Endothelial cell of umbilical vein (primary cell): Measurements from ENCODE around the gene FILIP1L. TPM values are rescaled to one million over a fixed set of nuclear protein-coding genes. Genes with fewer than 3 reads are reported as not detected.

Source experiments
- BruUV-seq: library from RNA; stranded (reverse); fragments of 400-500 nt; replicated peaks from 2 replicates; lab custom pipeline; 2021; lab: Mats Ljungman, UMichigan
- CTCF ChIA-PET: fragments of 300-600, 350-600 bp; sonication (Branson Sonifier 250); formaldehyde crosslinking; loops from one replicate; lab custom pipeline; 2021; ENCODE audit warnings: antibody characterized with exemption, inconsistent platforms; lab: Charles Lee
- POLR2A ChIA-PET: fragments of 300-600, 350-600 bp; sonication (Branson Sonifier 250); formaldehyde crosslinking; loops from one replicate; lab custom pipeline; 2021; ENCODE audit warnings: antibody characterized with exemption, inconsistent platforms; lab: Charles Lee
- DNase-seq: peaks from one replicate; pipeline ENCODE4 v3.0.0-alpha.2; 2011; ENCODE audit warnings: low read depth, low spot score
- FAIRE-seq: peaks from 2 replicates; lab custom pipeline; 2011; peaks lifted over from hg19 to GRCh38; lab: Jason Lieb, UNC
- H2AFZ ChIP-seq: 2 replicates; pipeline ENCODE4 v1.6.0; 2012; ENCODE audit warnings: low read depth, low read length, control low read depth, inconsistent platforms
- H3K27ac ChIP-seq: 2 replicates; pipeline ENCODE4 v1.5.1; 2011; ENCODE audit warnings: low read depth, mild to moderate bottlenecking, control low read depth, low read length, moderate library complexity; ENCODE audit not compliant: insufficient read depth
- H3K27me3 ChIP-seq, 2 experiments: 2 replicates each; pipeline versions ENCODE4 v1.6.0 to v1.6.1; 2011; ENCODE audit warnings: low read length in 2 of 2, mixed read lengths in 1 of 2; ENCODE audit not compliant: control insufficient read depth in 2 of 2, insufficient read depth in 2 of 2
- H3K36me3 ChIP-seq, 2 experiments: 2 replicates in 1 of 2; 3 replicates in 1 of 2; pipeline ENCODE4 v1.5.1; 2011; ENCODE audit warnings: low read length in 2 of 2, mild to moderate bottlenecking in 1 of 2, moderate library complexity in 1 of 2; ENCODE audit not compliant: control insufficient read depth in 2 of 2, insufficient read depth in 2 of 2; ENCODE audit errors: extremely low read depth in 1 of 2
- H3K4me1 ChIP-seq: 3 replicates; pipeline ENCODE4 v1.5.1; 2011; ENCODE audit warnings: mild to moderate bottlenecking, low read length; ENCODE audit not compliant: control insufficient read depth, insufficient read depth; ENCODE audit errors: extremely low read depth
- H3K4me2 ChIP-seq: 2 replicates; pipeline ENCODE4 v1.6.1; 2011; ENCODE audit warnings: low read length, control low read depth, mixed read lengths; ENCODE audit not compliant: insufficient read depth
- H3K4me3 ChIP-seq, 3 experiments: fragments of 200-600 bp in 1 of 3; sonication (generic), shearing (Covaris generic) in 1 of 3; replicated peaks in 1 of 3; 2 replicates each; pipeline ENCODE4 v1.5.1; 2011 to 2016; ENCODE audit warnings: control low read depth in 3 of 3, low read length in 3 of 3, mild to moderate bottlenecking in 2 of 3, inconsistent platforms in 1 of 3, low read depth in 1 of 3, moderate library complexity in 1 of 3; ENCODE audit not compliant: insufficient read depth in 1 of 3
- H3K79me2 ChIP-seq: 2 replicates; pipeline ENCODE4 v1.6.0; 2012; ENCODE audit warnings: low read length, inconsistent platforms; ENCODE audit not compliant: control insufficient read depth, insufficient read depth
- H3K9ac ChIP-seq: replicated peaks from 2 replicates; pipeline ENCODE3; 2011; ENCODE audit warnings: low read length, control low read depth; ENCODE audit not compliant: insufficient read depth; ENCODE audit errors: extremely low read depth
- H3K9me1 ChIP-seq: replicated peaks from 3 replicates; pipeline ENCODE4 v1.6.0; 2011; ENCODE audit warnings: mild to moderate bottlenecking, low read length; ENCODE audit not compliant: control insufficient read depth, insufficient read depth; ENCODE audit errors: extremely low read depth
- H3K9me3 ChIP-seq: replicated peaks from 2 replicates; pipeline ENCODE4 v1.5.1; 2012; ENCODE audit warnings: low read length, inconsistent platforms; ENCODE audit not compliant: control insufficient read depth, insufficient read depth
- H4K20me1 ChIP-seq: replicated peaks from 2 replicates; pipeline ENCODE3; 2011; ENCODE audit warnings: mild to moderate bottlenecking, low read length; ENCODE audit not compliant: control insufficient read depth, insufficient read depth; ENCODE audit errors: extremely low read depth
- EZH2 ChIP-seq: IDR thresholded peaks from 2 replicates; pipeline ENCODE4 v1.6.1; 2012; ENCODE audit warnings: borderline replicate concordance, low read depth, mild to moderate bottlenecking, moderate library complexity, low read length, inconsistent platforms; ENCODE audit not compliant: severe bottlenecking
- FOS ChIP-seq: IDR thresholded peaks from 2 replicates; pipeline ENCODE4 v1.6.1; 2011; ENCODE audit warnings: mild to moderate bottlenecking, low read length, moderate library complexity, borderline replicate concordance; ENCODE audit not compliant: insufficient read depth
- GATA2 ChIP-seq: IDR thresholded peaks from 2 replicates; pipeline ENCODE4 v1.7.0; 2011; ENCODE audit warnings: low read depth, mild to moderate bottlenecking, moderate library complexity, mixed read lengths, low read length; ENCODE audit not compliant: insufficient read length, insufficient read depth
- JUN ChIP-seq: IDR thresholded peaks from 2 replicates; pipeline ENCODE4 v1.6.1; 2011; ENCODE audit warnings: borderline replicate concordance, low read depth; ENCODE audit not compliant: insufficient read length, insufficient read depth
- MYC ChIP-seq: IDR thresholded peaks from one replicate; pipeline ENCODE4 v1.6.1; 2011; ENCODE audit warnings: mild to moderate bottlenecking, low read depth, low read length
- POLR2A ChIP-seq: IDR thresholded peaks from 2 replicates; pipeline ENCODE4 v1.6.1; 2012; ENCODE audit warnings: low read depth, mild to moderate bottlenecking, control low read depth, low read length
- POLR2AphosphoS5 ChIP-seq: IDR thresholded peaks from 2 replicates; pipeline ENCODE4 v1.6.1; 2012; ENCODE audit warnings: low read depth, mild to moderate bottlenecking, control low read depth, low read length, moderate library complexity; ENCODE audit not compliant: insufficient read depth
- dilution Hi-C: fragments of 300-500 bp; cut with MboI; formaldehyde crosslinking; loops from one replicate; pipeline ENCODE4 v1.15.0; 2019; ENCODE audit warnings: low sequenced_read_pairs; ENCODE audit not compliant: extremely low pct_ligation_motif_present
- intact Hi-C: fragments of 100-400 bp; cut with micrococcal nuclease; formaldehyde crosslinking; loops from one replicate; pipeline ENCODE4 v1.10.0; 2022
- polyA plus RNA-seq, 4 experiments: library from polyadenylated mRNA; depleted of rRNA in 3 of 4; stranded (reverse) in 3 of 4; unstranded in 1 of 4; fragments of >200 nt; gene quantifications; 2 replicates each; pipeline versions ENCODE4 v1.2.1 to v1.2.3, GENCODE V29; 2011 to 2012; ENCODE audit warnings: missing spikeins in 1 of 4
- total RNA-seq: library from RNA; stranded (reverse); gene quantifications from 2 replicates; pipeline ENCODE4 v1.2.3, GENCODE V29; 2021
- TF ChIP-seq, protein P1 (sequence below), 2 donors: IDR thresholded peaks; 1 replicate in 1 of 2; 2 replicates in 1 of 2; pipeline ENCODE4 v1.5.1; 2011; ENCODE audit warnings: low read length in 2 of 2, mild to moderate bottlenecking in 2 of 2, moderate library complexity in 2 of 2, control low read depth in 1 of 2, inconsistent platforms in 1 of 2, low read depth in 1 of 2; ENCODE audit not compliant: insufficient read depth in 1 of 2; ENCODE audit errors: extremely low read depth in 1 of 2
- TF ChIP-seq, protein P2 (sequence below): IDR thresholded peaks from 2 replicates; pipeline ENCODE4 v1.6.1; 2011; ENCODE audit not compliant: insufficient read depth, insufficient read length

Gene FILIP1L
- total and polyA plus RNA-seq, 2 donors (not counting 3 experiments of a cell fraction or from before 2014, with no cell fraction given): 26.0 to 29.9 TPM

DNA sequence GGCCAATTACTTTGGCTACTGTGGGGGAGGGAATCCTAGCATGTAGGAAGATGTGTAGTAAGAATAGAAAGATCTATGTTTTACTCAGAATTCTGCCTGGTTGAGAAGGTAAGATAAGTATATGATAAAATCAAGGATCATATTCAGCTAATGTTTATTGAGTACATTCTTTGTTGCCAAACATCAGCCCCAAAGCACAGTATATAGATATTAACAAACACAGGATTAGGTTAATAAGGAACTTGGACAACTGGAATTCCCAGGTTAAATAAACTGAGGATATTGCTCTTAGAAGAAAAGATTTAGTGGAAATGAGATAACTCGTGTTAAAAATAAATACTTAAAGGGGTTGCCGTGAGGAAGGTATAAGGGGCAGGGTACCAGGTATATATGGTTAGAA, 129.6 kb downstream of the FILIP1L start:
- H3K79me2 ChIP-seq: no peaks in the 10 kb centered on the region
- H3K9ac ChIP-seq: no peak overlapping the region
- no peaks in the 10 kb centered on the region for H3K4me1 ChIP-seq
- H2AFZ ChIP-seq: no peak overlapping the region
- H3K9me1 ChIP-seq: no peaks in the 10 kb centered on the region
- H4K20me1 ChIP-seq: no peaks in the 10 kb centered on the region
- FAIRE-seq: no peak
- ChIA-PET CTCF (interaction anchor here (1.0 to 1.4 kb wide), 2 partner anchors 10 to 12 kb away, joined by 3 to 4 read pairs; no protein-coding TSS in a partner anchor), POLR2A (no interaction called here)
- no peak overlapping the region for H3K4me3 ChIP-seq
- H3K27ac ChIP-seq: no peak overlapping the region
- TF ChIP-seq POLR2A (no peak), FOS (no peak), EZH2 (no peak), POLR2AphosphoS5 (no peak), MYC (no peak), JUN (no peak), GATA2 (no peak)
- TF ChIP-seq, protein P1, sequence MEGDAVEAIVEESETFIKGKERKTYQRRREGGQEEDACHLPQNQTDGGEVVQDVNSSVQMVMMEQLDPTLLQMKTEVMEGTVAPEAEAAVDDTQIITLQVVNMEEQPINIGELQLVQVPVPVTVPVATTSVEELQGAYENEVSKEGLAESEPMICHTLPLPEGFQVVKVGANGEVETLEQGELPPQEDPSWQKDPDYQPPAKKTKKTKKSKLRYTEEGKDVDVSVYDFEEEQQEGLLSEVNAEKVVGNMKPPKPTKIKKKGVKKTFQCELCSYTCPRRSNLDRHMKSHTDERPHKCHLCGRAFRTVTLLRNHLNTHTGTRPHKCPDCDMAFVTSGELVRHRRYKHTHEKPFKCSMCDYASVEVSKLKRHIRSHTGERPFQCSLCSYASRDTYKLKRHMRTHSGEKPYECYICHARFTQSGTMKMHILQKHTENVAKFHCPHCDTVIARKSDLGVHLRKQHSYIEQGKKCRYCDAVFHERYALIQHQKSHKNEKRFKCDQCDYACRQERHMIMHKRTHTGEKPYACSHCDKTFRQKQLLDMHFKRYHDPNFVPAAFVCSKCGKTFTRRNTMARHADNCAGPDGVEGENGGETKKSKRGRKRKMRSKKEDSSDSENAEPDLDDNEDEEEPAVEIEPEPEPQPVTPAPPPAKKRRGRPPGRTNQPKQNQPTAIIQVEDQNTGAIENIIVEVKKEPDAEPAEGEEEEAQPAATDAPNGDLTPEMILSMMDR (IDR thresholded peaks at IDR 0.05; ENCODE audit: extremely low read depth in 1 of 2, insufficient read depth in 1 of 2, low read depth in 1 of 2, low read length in 2 of 2): no peak
- TF ChIP-seq, protein P2, sequence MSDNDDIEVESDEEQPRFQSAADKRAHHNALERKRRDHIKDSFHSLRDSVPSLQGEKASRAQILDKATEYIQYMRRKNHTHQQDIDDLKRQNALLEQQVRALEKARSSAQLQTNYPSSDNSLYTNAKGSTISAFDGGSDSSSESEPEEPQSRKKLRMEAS: no peak
- no TSS peak for BruUV-seq
- no peaks in the 10 kb centered on the region for H3K9me3 ChIP-seq
- DNase-seq: no peak
- H3K4me2 ChIP-seq: no peak overlapping the region
- dilution Hi-C loops: no loop called here
- H3K27me3 ChIP-seq: no peaks in the 10 kb centered on the region
- H3K36me3 ChIP-seq: no peaks in the 10 kb centered on the region
- intact Hi-C loops: no loop called here
